Hematopoietic multipotent progenitor cell (in vitro differentiated cells): Measurements from ENCODE around the gene TRPC4AP. TPM values are rescaled to one million over a fixed set of nuclear protein-coding genes. Genes with fewer than 3 reads are reported as not detected.
"Not testable (repeated sequence)": the region's sequence is repeated elsewhere in the genome, so short reads cannot be mapped to it uniquely, and the experiment has no call there.

Experiments used
- DNase-seq, 3 donors: peaks; one replicate each; pipeline ENCODE4 v3.0.0-alpha.2; 2011 to 2015; ENCODE audit warnings: low read depth in 2 of 3, low spot score in 2 of 3
- total RNA-seq: library from RNA; depleted of rRNA; stranded (reverse); fragments of >200 nt; gene quantifications from one replicate; pipeline ENCODE4 v1.2.3, GENCODE V29; 2012

The TRPC4AP gene
- total RNA-seq, 1 donor: 43.1 TPM

DNA sequence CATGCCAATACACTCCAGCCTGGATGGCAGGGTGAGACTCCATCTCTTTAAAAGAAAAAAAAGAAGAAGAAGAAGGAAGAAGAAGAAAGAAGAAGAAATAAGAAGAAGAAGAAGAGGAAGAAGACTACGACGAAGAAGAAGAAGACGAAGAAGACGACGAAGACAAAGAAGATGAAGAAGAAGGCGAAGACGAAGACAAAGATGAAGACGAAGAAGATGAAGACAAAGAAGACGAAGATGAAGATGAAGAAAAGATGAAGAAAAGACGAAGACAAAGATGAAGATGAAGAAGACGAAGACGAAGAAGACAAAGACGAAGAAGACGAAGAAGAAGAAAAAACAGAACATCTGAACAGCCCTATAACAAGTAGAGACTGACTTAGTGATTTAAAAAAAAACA, 33.0 kb downstream of the TRPC4AP start:
- DNase-seq: no peak

GRCh38 chr20:35059110-35059509, 33.5 kb downstream of the TRPC4AP start:
- DNase-seq: no peak

DNA sequence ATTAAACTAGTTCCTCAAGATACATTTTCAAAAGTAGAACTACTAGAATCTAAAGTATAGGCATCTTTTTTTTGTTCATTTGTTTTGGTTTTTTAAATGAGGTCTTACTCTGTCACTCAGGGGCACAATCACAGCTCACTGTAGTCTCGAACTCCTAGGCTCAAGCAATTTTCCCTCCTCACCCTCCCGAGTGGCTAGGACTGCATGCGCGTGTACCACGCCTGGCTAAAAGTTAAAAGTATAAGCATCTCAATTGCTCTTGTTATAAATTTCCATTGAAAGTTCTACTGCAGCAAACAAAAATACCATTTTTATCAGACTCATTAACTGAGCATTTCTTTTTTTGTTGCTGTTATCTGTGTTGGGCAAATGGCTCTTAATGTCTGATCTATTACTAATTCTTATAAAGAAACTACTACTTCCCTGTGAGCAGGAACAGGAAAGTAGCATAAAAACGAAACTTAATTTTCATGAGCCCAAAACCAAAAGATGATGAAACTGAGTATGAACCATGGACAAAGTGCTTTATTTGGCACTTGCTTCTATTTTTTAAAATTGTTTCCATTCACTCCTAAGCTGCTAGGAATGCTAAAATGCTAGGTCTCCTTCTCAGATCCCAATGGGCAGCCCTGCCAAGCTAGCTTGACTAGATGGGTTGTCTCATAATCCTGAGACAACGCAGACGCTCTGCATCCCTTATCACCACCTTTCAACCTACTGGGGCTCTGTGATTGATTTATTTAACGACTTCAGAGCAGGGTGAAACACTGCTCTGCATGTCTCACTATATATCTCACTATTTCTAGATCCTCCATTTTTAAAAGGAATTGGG, 36.9 kb downstream of the TRPC4AP start:
- DNase-seq: no peak

GRCh38 chr20:35054814-35055213, 37.8 kb downstream of the TRPC4AP start:
- no peak for DNase-seq

GRCh38 chr20:35052616-35053015, 40.0 kb downstream of the TRPC4AP start:
- DNase-seq: not testable (repeated sequence)

DNA sequence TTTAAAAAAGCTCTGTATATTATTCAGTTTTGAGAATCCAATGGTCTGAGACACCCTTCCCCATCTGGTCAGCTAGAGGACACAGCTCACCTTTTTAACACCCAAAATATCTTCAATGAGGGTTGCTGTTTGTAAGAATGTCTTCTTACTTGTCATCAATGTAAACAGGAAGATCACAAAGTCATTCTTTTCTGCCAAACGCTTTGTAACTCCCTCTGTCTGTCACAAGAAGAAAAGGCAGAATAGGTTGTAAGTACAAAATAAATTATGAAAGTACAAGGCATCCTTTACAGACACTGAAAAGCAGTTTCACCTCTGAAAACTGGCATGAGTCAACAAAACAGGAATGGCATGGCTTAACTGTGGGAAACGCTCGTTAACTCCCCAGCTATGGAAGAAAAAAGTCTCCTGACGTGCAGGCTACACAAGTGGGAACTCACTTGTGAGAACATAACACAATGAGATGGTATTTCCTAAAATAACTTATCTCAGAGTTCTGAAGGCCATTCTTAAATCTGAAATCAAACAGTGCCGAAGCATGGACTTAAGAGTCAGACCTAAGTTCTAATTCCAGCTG, 42.7 kb downstream of the TRPC4AP start:
- DNase-seq: no peak

- DNase-seq: no peak
Measured at GRCh38 chr20:35048739-35049138, 43.9 kb downstream of the TRPC4AP start.

- no peak for DNase-seq
Measured at GRCh38 chr20:35042268-35042667, 50.3 kb downstream of the TRPC4AP start.

DNA sequence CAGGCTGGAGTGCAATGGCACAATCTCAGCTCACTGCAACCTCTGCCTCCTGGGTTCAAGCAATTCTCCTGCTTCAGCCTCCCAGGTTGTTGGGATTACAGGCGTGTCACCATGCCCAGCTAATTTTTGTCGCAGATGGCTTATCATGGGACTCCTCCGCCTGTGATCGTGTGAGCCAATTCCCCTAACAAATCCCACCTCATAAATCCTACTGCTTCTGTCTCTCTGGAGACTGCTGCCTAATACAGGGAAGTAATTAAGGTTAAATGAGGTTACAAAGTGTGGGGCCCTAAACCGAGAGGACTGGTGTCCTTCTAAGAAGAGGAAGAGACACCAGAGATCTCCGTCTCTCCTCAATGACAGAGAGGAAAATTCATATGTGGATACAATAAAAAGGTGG, 52.0 kb downstream of the TRPC4AP start:
- no peak for DNase-seq

DNA sequence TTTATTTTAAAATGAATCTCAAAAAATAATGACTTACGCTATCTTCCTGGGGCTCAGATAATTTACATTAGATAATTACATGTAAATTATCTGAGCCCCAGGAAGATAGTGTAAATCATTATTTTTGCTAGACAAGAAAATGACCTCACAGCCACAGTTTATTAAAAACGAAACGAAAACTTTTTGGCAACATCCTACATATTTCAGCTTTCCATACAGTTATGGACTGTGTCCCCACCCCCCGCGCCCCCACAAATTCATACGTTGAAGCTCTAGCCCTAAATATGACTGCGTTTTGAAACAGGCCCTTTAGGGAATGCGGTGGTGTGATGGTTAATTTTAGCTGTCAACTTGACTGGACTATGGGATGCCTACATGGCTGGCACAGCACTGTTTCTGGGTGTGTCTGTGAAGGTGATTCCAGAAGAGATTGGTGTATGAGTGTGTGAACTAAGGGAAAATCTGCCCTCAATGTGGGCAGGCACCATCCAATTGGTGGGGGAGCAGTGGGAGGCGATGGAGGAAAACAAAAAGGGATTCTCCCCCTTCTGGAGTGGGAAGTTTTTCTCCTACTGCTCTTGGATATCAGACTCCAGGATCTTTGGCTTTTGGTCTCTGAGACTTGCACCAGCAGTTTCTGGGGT, 52.6 kb downstream of the TRPC4AP start:
- DNase-seq: no peak

GRCh38 chr20:35039146-35039545, 53.5 kb downstream of the TRPC4AP start:
- DNase-seq: no peak

DNA sequence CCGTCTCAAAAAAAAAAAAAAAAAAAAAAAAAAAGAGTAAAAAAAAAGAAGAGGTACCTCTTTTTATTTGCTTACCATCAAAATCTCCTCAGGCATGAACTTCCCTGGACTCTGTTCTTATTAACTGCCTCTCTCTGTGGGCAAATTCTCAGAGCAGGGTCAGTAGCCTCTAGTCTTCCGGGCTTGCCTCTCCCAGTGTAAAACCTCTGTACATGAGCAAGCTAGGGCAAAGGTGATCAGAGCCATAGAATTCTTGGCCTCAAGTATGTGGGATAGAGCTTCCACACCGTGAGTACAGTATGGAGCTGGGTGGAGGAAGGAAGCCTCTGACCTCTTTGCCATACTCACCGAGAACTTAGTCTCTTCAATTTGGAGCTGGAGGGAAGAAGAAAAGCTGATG, 58.5 kb downstream of the TRPC4AP start:
- DNase-seq: no peak

- no peak for DNase-seq
Measured at GRCh38 chr20:35030136-35030535, 62.5 kb downstream of the TRPC4AP start.

GRCh38 chr20:35027301-35027700, 65.3 kb downstream of the TRPC4AP start:
- no peak for DNase-seq

- DNase-seq: no peak
Measured at GRCh38 chr20:35025116-35025515, 67.5 kb downstream of the TRPC4AP start.

- DNase-seq: no peak
Measured at GRCh38 chr20:35023624-35024023, 69.0 kb downstream of the TRPC4AP start.

DNA sequence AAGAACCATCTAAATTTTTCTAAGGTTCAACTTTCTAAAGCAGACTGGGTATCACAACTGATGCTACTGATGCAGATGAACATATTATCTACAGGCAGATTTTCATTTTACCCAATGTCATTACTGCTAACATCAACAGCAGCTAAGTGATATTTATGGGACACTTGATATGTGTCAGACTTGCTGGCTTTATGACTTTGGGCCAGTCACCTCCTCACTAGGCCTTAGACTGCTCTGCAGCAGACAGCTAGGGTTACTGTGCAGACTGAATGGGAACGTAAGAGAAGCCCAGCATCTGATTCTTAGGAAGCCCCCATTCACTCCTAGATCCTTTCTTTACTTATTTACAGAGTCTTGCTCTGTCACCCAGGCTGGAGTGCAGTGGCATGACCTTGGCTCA, 70.8 kb downstream of the TRPC4AP start:
- no peak for DNase-seq

- DNase-seq: no peak
Measured at GRCh38 chr20:35021063-35021462, 71.5 kb downstream of the TRPC4AP start.

GRCh38 chr20:35020108-35020928, 72.3 kb downstream of the TRPC4AP start:
- no peak for DNase-seq

DNA sequence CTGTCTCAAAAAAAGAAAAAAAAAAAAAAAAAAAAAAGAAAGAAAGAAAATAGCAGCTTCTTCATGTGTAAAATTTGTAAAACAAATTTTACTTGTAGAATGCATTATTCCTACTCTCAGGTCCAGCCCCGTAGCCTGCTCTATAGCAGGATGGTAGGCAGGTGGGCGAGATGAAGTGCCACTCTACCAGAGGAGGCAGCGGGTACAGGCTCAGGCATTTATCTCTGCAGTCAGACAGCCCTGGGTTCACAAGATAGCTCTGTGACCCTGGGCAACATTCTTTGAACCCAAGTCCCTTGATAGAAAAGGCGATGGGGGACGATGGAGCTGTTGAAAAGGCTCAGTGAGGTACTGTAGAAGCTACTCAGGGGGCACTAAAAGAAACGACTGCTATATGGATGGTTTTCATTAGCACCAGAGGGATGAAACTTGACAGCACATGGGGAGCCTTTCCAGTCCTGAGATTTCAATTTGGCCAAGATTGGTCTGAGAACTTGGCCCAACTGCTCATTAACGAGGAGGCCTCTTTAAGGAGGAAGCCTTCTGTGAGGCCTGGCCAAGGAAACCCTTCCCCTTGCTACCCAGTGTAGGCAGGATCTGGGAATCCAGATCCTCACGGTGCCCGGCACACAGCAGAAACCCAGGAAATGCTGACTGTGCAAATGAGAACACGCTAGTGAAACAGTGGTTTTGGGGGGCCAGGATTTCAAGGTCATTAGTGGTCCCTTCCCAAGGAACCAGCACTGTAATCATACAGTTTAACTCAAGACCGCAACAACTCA, 73.8 kb downstream of the TRPC4AP start:
- DNase-seq: no peak
